22Rv1 (cell line): Measurements from ENCODE around the gene INTU.

Source experiments
- H3K27ac ChIP-seq: fragments of 450-650 bp; 2 replicates; pipeline ENCODE4 v1.5.1; 2017
- ZFX ChIP-seq: fragments of 450-650 bp; IDR thresholded peaks from 2 replicates; pipeline ENCODE4 v1.6.1; 2017; ENCODE audit warnings: antibody characterized with exemption, borderline replicate concordance
- TF ChIP-seq, protein P1 (sequence below): fragments of 450-650 bp; IDR thresholded peaks from 2 replicates; pipeline ENCODE4 v1.5.1; 2017; ENCODE audit warnings: mild to moderate bottlenecking

INTU gene

DNA sequence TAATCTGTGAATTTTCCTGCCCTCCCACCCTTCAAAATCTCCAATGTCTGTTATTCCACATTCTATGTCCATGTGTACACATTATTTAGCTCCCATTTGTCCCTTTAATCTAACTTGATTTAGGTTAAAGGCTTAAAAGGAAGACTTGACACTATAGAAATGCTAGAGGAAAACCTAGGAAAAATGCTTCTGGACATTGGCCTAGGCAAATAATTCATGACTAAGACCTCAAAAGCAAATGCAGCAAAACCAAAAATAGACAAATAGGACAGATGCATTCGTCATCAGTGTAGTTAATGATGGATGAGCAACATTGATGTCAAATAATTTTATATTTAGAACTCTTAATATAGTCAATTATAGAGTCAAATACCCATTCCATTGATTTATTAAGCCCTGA, 36.9 kb downstream of the INTU start:
- H3K27ac ChIP-seq: no peak overlapping the region
- no peak for TF ChIP-seq ZFX
- TF ChIP-seq, protein P1, sequence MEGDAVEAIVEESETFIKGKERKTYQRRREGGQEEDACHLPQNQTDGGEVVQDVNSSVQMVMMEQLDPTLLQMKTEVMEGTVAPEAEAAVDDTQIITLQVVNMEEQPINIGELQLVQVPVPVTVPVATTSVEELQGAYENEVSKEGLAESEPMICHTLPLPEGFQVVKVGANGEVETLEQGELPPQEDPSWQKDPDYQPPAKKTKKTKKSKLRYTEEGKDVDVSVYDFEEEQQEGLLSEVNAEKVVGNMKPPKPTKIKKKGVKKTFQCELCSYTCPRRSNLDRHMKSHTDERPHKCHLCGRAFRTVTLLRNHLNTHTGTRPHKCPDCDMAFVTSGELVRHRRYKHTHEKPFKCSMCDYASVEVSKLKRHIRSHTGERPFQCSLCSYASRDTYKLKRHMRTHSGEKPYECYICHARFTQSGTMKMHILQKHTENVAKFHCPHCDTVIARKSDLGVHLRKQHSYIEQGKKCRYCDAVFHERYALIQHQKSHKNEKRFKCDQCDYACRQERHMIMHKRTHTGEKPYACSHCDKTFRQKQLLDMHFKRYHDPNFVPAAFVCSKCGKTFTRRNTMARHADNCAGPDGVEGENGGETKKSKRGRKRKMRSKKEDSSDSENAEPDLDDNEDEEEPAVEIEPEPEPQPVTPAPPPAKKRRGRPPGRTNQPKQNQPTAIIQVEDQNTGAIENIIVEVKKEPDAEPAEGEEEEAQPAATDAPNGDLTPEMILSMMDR: no peak

DNA sequence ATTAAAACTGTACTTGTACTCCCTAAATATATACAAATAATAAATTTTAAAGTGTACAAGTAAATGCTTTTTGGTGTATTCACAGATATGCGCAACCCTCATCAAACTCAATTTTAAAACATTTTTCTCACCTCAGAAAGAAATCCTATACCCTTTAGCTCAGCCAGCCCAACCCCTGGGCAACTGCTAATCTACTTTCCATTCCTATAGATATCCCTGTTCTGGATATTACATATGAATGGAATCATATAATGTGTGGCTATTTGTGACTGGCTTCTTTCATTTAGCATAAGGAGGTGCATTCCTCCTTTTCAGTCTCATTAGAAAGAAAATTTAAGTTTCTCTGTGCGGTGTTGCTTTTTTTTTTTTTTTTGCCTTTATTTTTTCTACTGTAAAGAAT, 39.4 kb downstream of the INTU start:
- no peak overlapping the region for H3K27ac ChIP-seq
- TF ChIP-seq, protein P1: no peak
- no peak for TF ChIP-seq ZFX

DNA sequence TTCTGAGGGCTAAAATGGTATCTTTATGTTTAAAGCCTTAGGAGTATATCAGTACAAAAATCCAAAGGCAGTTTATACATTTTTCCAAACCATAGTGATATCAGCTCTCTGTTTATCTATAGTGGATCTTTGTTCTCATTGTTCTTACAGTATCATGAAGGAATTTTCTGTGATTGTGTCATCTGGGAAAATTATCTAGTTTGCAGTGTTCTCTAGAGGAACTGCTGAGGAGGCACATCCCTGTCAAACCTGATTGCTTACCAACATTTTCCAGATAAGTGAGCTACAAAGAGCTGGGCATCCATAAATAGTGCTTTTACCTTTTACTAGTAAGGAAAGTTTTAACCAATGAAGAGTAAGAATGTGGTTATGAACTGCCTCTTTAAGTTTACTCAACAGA, 52.5 kb downstream of the INTU start:
- TF ChIP-seq ZFX: no peak
- TF ChIP-seq, protein P1: no peak

DNA sequence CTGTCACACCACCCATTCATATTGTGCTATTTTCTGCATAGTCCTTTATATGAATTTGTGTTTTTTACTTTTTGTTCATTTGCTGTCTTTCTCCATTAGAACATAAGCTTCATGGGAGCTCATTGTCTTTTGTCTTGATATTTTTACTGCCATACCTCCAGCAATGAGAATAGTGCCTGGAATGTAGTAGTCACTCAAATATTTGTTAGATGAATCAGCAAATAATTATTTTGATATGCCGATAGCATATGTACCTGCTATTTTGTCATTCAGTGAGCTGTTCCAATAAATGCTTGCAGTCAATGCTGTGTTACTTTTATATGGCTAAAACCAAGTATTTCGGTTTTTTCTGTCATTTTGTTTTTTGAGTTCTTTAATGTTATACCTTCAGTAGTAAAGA, 53.9 kb downstream of the INTU start:
- H3K27ac ChIP-seq: no peak overlapping the region
- no peak for TF ChIP-seq ZFX
- TF ChIP-seq, protein P1: no peak

More for the DNA sequence above, 52.5 kb downstream of the INTU start:
- no peak overlapping the region for H3K27ac ChIP-seq

DNA sequence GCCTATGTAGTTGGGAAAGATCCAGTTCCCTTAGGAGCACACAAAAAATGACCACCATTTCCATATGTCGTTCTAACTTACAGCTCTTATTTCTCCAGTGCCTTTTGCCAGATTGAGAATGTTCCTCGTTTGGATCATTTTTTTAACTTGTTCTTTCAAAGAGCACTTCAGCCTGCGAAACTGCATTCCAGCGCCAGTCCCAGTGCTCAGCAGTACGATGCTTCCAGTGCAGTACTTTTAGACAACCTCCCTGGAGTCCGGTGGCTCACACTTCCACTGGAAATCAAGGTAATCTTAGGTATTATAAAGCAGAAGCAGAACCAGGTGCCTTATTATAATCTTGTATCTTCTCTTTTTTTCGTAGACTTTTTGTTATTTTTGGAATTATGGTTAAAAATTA, 54.8 kb downstream of the INTU start:
- H3K27ac ChIP-seq: no peak overlapping the region
- TF ChIP-seq, protein P1: no peak
- no peak for TF ChIP-seq ZFX

DNA sequence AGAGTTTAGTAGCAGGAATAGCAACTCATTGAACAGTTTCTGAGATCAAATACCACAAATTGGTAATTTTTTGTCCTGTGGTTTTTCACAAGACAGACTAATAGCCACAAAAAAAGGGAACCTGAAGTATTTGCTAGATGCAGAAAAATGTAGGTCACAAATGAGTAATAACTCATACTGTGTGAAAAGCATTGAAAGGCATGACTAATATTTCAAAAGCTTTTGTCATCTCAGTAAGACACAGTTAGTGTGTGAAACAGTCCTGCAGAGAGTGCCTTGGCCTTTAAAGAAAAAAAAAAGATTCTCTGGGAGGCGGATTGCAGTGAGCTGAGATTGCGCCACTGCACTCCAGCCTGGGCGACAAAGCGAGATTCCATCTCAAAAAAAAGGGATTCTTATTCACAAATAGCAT, 66.0 kb downstream of the INTU start:
- no peak for TF ChIP-seq ZFX
- TF ChIP-seq, protein P1: no peak
- no peak overlapping the region for H3K27ac ChIP-seq

DNA sequence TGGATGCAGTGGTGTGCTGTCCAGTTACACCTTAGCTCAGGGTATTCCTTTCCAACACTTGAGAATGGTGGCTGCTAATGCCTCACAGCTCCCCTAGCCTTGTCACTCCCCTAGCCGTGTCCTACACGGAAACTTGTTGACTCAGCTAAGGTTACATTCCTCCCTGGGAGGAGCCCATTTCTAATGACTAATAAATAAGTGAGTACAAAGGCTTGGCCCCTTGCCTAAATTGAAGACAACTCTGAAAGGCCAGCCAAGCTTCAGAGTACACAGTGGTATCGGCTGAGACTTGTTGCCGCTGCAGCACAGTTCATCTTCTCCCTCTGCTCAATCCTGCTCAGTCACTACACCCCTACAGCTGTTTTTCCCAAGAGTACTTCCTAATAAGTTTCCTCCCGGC, 76.2 kb downstream of the INTU start:
- peak overlapping the region; percentile 64 for H3K27ac ChIP-seq
- TF ChIP-seq, protein P1: no peak
- no peak for TF ChIP-seq ZFX
